ENCODE results near the gene PSD2.

PSD2 gene

GRCh38 chr5:139867581-139867980 lies 72.0 kb downstream of the PSD2 start:
- TF ChIP-seq, protein P1, sequence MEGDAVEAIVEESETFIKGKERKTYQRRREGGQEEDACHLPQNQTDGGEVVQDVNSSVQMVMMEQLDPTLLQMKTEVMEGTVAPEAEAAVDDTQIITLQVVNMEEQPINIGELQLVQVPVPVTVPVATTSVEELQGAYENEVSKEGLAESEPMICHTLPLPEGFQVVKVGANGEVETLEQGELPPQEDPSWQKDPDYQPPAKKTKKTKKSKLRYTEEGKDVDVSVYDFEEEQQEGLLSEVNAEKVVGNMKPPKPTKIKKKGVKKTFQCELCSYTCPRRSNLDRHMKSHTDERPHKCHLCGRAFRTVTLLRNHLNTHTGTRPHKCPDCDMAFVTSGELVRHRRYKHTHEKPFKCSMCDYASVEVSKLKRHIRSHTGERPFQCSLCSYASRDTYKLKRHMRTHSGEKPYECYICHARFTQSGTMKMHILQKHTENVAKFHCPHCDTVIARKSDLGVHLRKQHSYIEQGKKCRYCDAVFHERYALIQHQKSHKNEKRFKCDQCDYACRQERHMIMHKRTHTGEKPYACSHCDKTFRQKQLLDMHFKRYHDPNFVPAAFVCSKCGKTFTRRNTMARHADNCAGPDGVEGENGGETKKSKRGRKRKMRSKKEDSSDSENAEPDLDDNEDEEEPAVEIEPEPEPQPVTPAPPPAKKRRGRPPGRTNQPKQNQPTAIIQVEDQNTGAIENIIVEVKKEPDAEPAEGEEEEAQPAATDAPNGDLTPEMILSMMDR (IDR thresholded peaks at IDR 0.05; ENCODE audit: unreplicated experiment in 3 of 3) = no peak

DNA sequence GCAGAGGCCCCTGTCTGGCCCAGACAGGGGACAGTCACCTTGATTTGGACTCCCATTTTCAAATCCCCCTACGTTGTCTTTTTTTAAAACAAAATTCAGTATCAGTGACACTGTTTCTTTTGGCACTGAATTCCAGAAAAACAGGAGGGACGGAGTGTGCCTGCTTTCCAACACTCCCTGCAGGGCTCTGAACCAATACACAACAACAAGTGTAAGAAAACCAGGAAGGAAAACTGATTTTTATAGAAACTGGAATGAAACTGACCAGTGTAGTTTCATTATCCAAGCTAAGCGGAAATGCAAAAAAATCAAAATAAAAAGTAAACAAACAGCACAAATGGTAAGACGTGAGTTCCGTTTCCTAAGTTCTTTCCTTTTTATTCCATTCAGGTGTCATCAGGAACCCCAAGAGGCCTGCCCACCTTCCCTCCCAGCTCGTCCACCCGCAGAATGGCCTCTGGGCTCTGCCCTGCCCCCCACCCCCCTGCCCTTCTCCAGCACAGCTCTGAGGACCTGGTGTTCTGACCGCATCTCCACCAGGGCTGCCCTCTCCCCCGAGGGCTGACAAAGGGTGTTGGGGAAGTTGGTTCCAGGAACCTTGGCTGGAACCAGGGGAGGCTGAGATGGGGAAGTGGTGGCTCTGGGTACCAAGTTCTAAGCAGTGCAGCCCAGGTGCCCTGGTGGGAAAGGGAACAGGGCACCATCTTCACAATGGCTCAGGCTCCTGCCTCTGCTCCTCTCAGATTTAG lies 73.6 kb downstream of the PSD2 start:
- Mint-ChIP-seq H3K27me3 (ENCODE audit: low read depth) (peaks cover 13% of the 10 kb centered on the region), H3K9me3 (no peaks in the 10 kb centered on the region), H3K4me3 (no peak overlapping the region), H3K27ac (no peak overlapping the region), H3K4me1 (no peaks in the 10 kb centered on the region), H3K36me3 (ENCODE audit: low read depth) (no peaks in the 10 kb centered on the region)
- TF ChIP-seq, protein P1 (IDR thresholded peaks at IDR 0.05; ENCODE audit: unreplicated experiment in 3 of 3) = no peak

More at GRCh38 chr5:139867581-139867980, 72.0 kb downstream of the PSD2 start:
- Mint-ChIP-seq H3K9me3 (no peaks in the 10 kb centered on the region), H3K36me3 (ENCODE audit: low read depth) (no peaks in the 10 kb centered on the region), H3K4me3 (no peak overlapping the region), H3K27ac (no peak overlapping the region), H3K27me3 (ENCODE audit: low read depth) (peaks cover 16% of the 10 kb centered on the region), H3K4me1 (no peaks in the 10 kb centered on the region)

- TF ChIP-seq, protein P1 (IDR thresholded peaks at IDR 0.05; ENCODE audit: unreplicated experiment in 3 of 3) = no peak
- no peaks in the 10 kb centered on the region for H3K4me1 Mint-ChIP-seq
- no peaks in the 10 kb centered on the region for H3K36me3 Mint-ChIP-seq (ENCODE audit: low read depth)
- H3K27me3 Mint-ChIP-seq (ENCODE audit: low read depth) = peaks cover 13% of the 10 kb centered on the region
- no peak overlapping the region for H3K27ac Mint-ChIP-seq
- H3K9me3 Mint-ChIP-seq = no peaks in the 10 kb centered on the region
- H3K4me3 Mint-ChIP-seq = no peak overlapping the region
Measured at GRCh38 chr5:139870677-139871076, 75.1 kb downstream of the PSD2 start.

- Mint-ChIP-seq H3K27me3 (ENCODE audit: low read depth) (peaks cover 12% of the 10 kb centered on the region), H3K36me3 (ENCODE audit: low read depth) (no peaks in the 10 kb centered on the region), H3K4me3 (no peak overlapping the region), H3K27ac (no peak overlapping the region), H3K9me3 (no peaks in the 10 kb centered on the region), H3K4me1 (no peaks in the 10 kb centered on the region)
- TF ChIP-seq, protein P1 (IDR thresholded peaks at IDR 0.05; ENCODE audit: unreplicated experiment in 3 of 3) = no peak
Measured at GRCh38 chr5:139871614-139872013, 76.0 kb downstream of the PSD2 start.

DNA sequence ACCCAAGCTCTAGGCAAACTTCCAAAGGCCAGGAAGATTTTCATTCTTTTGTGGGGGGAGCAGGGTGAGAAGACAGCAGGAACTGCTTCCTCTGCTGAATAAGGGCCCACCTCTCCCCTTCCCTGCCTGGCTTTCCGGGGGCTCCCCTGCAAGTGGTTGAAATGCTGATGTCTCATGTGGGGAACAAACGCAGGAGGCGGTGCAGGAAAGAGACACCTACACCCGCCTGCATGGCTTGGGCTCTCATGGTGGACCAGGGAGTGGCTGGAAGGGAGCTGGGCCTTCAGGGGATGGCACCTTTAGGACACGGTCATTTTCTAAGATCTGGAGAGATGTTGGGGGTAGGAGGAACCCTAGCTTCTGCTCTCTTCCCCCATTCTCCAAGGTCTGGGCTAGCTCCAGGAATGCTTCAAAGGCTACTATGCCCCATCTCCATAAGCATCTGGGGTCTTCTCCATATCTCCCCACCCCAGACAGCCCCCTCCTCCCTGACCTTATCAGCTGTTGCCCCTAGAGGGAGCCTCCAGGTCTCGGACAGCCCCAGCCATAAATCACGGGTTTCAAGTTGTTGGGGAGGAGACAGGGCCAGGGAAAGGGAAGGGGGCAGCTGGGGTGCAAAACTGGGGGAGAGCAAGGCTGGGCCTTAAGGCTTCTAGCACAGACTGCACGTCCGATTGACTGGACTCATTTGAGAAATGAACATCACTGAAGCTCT lies 76.6 kb downstream of the PSD2 start:
- H3K27ac Mint-ChIP-seq = no peak overlapping the region
- TF ChIP-seq, protein P1 (IDR thresholded peaks at IDR 0.05; ENCODE audit: unreplicated experiment in 3 of 3) = no peak
- peaks cover 7% of the 10 kb centered on the region for H3K27me3 Mint-ChIP-seq (ENCODE audit: low read depth)
- no peaks in the 10 kb centered on the region for H3K9me3 Mint-ChIP-seq
- no peaks in the 10 kb centered on the region for H3K36me3 Mint-ChIP-seq (ENCODE audit: low read depth)
- no peak overlapping the region for H3K4me3 Mint-ChIP-seq
- no peaks in the 10 kb centered on the region for H3K4me1 Mint-ChIP-seq
